GM19023 (cell line): Measurements from ENCODE around the gene MAST3.
A peak's percentile ranks its signal among the peaks of the same experiment; 100 is the strongest.

Experiments used
- ATAC-seq: cut with Tn5 transposase; IDR thresholded peaks from one replicate; pipeline ENCODE4 v1.9.1; 2021; ENCODE audit warnings: mild to moderate bottlenecking, moderate library complexity; ENCODE audit not compliant: unreplicated experiment

MAST3 gene

DNA sequence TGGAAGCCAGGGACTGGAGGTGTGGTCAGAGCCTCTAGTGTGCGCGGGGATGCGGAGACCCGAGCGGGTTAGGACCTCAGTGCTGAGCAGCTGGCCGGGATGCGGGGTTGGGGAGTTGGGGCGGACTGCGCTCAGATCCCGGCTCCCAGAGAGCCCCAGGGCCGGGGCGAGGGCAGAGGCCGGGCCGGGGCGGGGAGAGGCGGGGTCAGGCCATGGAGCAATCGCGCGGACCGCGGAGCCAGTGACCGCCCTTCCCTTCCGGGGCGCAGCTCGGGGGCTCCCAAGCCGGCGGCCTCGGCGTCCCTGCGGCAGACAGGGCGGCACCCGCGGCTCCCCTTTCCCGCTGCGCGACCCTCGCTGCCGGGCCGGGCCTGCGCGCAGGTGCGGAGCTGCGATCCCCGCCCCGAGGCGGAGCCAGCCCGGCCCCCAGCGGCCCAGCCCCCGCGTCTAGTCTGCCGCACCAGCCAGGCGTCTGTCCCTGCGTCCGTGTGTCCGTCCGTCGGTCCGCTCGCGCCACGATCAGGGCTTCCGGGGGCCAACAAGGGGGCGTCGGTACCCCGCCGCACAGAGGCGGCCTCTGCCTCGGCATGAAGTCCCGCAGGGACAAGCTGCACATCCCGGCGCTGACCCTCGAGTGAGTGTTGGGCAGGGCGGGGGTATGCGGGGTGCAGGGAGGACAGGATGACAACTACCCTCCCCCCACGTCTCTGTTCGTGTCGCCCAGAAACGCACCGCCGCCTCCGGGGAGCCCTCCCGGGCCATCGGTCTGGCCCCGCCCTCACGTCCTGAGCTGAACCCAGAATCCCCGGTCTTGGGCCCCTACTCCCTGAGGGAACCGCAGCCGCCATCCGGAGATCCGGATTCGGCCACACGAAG, 12.4 kb downstream of the MAST3 start:
- no peak for ATAC-seq

DNA sequence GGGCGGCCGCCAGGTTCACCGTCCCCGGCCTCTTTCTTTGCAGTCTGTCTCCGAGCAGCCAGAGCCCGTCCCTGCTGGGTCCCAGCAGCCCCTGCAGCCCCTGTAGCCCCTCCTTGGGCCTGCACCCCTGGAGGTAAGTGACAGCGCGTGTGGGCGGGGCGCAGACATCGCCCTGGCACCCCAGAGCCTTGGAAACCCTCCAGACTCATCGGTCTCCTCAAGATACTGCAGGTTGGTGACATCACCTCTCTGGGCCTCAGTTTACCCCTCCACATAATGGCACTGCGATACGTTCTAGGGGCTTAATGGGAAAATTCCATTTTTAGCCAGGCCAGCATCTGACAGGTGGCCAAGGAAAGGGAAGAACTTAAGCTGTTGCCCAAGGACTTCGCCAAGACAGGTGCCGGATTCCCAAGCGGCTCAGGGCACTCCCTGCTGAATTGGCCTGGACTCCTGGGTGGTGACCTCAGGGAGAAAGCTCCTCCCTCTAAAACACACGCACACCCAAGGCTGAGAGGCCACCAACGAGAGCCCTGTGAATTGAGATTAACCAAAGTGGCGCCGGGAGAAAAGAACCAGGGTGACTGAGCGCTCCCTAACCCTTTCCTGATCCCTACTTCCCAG, 13.1 kb downstream of the MAST3 start:
- no peak for ATAC-seq

DNA sequence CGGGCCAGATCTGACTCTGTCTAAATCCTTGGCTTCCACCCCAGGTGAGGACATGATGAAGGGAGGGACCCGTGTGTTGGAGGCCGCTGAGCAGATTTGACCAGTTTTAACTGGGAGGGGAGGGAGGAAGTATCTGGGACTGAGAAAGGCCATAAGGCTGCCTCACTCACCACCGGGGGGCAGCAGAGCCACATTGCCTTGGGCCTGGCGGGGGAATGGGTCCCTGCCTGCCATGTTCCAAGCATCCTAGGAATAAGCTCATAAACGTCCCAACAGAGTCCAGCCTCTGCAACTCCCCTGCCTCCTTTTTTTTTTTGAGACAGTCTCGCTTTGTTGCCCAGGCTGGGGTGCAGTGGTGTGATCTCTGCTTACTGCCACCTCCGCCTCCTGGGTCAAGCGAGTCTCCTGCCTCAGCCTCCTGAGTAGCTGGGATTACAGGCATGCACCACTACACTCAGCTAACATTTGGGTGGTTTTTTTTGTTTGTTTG, 15.5 kb downstream of the MAST3 start:
- no peak for ATAC-seq

DNA sequence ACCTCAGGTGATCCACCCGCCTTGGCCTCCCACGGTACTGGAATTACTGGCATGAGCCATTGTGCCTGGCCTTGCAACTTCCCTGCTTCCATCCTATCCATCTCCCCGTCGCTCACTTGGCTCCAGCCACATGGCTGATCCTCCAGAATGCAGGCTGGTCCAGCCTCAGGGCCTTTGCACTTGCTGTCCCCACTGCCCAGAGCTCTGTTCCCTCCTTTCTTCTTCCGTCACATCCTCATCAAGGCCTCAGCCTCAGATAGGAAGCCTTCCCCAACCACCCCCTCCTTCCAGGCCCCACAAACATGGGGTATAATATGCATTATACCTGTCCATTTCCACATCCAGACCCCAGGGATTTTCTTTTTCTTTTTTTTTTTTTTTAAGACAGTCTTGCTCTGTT, 16.2 kb downstream of the MAST3 start:
- no peak for ATAC-seq

DNA sequence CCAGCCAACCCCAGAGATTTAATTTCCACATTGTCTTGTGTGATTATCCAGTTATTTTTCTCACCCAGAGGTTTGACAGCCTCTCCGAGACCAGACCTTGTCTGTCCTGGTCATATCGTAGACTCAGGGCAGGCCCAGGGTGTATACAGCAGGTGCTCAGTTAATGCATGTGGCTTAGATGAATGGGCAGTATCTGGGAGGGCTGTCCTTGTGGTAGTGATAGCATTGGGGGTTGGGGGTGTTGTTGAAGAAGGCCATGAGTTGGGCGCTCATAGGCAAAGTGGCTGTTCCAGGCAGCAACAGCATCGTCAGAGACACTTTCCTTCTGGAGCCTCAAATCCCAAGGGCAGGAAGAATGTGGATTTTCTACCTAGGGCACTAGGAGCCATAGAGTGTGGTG, 16.9 kb downstream of the MAST3 start:
- ATAC-seq = no peak

DNA sequence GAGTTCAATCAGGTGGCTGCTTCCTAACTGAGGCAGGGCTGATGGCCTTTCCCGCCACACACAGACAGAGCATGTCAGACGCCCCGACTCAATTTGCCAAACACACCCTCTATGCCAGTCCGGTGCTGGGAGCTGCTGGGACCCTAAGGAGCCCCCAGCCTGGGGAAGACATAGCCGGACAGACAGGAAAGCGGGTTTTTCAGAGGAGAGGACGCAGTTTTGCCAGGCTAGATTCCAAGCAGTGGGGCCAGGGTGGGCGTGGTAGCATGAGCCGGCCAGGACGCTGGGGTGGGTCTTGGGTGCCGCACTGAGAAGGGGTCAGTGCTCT, 19.8 kb downstream of the MAST3 start:
- ATAC-seq = no peak

DNA sequence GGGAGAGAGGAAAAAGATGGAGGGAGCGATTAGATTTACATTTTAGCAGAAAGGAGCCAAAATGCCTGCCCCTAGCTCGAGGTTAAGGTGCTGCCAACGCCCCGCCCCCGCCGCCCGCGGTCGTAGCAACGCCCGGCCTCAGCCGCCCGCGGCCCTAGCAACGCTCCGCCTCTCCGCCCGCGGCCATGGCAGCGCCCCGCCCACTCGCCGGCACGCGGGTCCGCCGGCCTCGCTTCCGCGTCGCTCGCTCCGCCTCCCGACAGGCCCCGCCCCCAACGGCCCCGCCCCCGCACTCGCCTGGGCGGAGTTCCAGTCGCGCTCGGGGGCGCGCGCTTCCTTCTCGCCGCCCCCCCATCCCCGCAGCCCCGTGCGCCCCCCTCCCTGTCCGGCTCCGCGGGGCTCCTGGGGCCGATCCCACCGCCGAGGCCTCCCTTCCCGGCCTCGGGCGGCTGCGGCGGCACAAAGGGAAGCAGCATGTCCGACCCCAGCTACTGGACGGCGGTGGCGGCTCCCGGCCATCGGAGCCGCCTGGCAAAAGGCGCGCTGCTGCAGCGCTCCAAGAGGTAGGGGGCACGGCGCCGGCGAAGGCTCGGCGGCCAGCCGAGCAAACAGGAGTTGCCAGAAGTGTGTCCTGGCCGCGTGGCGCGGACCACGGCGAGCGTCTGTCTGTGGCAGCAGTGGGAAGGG, 20.3 kb downstream of the MAST3 start:
- peak; percentile 81 for ATAC-seq

DNA sequence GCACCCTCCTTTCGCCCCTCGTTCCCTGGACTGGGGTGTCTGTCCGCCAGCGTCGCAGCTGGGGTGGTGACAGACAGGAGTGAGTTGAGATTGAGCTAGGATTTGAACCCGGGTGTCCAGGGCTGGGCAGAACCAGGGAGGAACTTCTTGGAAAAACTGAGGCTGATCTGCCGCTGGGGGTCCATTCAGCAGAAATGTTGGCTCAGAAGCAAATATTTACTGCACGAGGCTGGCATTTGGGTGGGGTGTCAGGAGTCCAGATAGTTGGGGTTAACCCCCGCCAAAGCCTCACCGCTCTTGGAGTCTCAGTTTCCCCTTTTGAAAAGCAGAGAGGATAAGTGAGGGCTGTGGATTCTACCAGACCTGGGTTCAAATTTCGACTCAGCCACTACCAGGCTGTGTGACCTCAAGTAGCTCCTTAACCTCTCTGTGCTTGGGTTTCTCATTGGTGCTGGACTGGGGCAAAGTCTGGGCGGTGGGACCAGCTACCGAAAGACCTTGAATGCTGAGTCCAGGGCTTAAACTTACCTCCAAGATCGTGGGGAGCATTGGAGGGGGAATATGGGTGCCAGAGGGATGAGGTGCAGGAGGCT, 20.9 kb downstream of the MAST3 start:
- no peak for ATAC-seq

DNA sequence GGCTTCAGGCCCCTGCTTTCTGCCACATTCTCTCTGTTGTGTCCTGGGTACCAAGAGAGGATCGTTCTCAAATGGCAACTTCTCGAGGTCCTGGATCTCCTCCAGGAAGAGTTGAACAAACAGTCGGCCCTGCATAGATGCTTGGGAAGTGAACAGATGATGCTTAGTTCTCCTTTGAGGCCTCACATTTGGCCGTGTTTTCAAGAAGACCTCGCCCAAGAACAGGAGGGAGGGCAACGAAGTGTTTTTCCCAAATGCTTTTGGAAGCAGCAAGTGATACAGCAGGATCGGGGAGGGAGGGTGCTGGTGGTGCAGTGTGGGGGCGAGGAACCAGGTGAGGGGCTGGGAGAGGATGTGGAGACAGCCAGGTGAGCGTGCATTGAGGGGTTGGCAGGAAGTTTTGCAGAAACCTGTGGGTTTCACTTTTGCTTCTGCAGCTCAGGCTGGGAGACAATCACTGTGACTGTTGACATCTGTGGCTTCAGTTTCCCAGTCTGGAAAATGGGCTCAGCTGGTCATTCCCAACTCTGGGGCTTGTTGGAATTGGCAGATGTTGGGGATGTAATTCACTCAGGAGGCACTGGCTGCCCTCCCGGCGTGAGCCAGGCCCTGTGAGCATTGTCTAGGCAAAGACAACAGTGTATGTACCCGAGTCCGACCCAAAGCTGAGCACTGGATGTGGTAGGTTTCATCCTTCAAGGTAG, 21.6 kb downstream of the MAST3 start:
- ATAC-seq = no peak

DNA sequence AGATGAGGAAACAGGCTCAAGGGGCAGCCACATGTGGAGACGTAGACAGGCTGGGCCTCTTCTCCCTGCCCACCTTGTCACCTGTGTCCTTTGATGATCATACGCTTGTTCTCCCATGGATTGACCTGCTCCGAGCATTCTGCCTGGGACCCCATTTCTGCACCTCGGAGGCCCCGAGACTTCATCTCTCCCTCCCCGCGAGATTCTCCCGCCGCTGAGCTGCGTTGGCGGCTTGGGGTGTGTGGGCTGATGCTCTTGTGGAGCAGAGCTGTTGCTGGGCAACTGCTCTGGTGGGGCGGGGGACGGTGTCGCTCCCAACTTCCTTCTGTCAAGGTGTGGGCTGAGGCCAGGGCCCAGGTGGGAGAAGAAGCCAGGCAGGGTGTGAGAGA, 22.1 kb downstream of the MAST3 start:
- ATAC-seq = no peak

DNA sequence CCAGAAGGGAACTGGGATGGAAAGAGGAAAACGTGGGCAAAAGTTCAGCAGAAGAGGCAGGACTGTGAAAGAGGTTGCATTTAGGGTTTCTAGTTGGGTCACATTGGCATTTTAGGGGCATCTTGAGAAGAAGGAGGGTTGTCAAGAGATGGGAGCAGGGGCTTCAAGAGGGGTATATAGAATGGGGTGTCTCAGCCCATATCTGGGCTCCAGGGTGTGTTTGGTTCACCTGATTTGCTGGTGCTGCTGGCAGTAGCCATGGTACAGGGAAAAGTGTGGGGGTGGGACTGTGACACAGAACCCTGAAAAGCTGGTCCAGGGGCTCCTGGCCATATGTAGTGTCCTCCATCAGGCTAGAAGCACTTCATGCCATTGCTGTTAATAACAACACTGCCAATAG, 22.5 kb downstream of the MAST3 start:
- ATAC-seq = no peak

DNA sequence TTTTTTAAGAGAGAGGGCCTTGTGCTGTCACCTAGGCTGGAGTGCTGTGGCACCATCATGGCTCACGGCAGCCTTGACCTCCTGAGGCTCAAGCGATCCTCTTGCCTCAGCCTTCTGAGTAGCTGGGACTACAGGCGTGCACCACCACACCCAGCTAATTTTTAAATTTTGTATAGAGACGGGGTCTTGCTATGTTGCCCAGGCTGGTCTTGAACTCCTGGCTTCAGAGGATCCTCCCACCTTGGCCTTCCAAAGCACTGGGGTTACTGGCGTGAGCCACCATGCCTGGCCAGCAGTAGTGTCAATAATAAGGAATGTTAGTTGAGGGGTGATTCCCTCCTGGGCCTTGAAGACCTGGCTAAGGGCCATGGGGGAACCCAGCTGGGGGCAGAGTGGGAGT, 23.6 kb downstream of the MAST3 start:
- no peak for ATAC-seq

DNA sequence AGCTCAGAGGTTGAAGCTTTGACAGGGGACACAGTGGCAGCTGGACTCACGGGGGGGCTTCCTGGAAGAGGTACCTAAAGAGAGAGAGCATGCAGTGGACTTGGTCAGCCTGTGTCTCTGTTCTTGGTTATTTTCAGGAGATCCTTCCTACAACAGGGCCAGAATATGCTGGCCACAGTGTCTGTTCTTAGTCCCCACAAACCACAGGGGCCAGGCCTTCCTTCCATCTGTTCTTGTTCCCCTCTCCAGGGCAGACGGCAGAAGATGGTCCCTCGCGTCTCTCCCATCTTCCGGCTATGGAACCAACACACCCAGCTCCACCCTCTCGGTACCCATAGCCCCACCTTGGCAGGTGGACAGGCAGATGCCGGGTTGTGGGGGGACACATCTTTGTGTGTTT, 24.8 kb downstream of the MAST3 start:
- ATAC-seq = no peak

DNA sequence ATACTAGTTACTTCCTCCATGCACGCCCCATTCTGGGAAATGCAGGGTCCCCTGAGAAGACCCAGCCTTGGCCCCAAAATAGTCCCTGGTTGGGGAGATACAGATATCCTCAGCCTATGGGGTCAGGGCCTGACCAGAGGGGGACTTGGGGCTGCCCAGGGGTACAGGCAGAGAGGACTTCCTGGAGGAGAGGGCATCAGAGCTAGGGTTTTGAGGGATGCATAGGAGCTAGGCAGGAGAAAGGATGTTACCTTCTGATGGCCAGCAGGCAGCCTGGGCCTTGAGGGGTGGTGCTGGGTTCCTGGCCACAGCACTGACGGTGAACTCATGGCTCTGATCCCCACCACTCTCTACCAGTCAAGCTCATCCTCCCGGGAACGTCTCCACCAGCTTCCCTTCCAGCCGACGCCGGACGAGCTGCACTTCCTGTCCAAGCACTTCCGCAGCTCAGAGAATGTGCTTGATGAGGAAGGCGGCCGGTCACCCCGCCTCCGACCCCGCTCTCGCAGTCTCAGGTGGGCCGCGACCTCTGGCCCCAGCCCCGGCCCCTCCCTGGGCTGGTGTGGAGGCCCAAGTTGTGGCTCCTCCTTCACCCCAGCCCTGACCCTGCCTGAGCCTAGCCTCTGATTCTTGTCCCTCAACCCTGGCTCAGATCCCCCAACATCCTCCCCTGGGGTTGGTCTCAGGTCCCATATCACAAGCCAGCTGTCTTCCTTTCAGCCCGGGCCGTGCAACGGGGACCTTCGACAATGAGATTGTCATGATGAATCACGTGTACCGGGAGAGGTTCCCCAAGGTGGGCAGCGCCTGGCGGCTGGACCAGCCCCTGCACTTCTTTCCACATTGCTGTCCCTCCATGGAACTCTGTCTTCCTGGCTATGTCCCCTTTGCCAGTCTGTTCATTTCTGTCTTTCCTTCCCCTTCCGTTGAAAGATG, 25.6 kb downstream of the MAST3 start:
- no peak for ATAC-seq

DNA sequence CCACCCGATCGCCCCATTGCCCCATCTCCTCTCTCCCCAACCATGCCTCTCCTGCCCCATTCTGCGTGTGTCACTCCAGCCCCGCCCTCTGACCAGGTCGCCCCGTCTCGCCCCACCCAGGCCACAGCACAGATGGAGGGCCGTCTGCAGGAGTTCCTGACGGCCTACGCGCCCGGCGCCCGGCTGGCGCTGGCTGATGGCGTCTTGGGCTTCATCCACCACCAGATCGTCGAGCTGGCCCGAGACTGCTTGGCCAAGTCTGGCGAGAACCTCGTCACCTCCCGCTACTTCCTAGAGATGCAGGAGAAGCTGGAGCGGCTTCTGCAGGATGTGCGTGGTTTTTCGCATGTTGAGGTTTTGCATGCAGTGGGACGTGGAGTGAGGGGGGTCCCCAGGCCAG, 26.2 kb downstream of the MAST3 start:
- ATAC-seq = no peak

DNA sequence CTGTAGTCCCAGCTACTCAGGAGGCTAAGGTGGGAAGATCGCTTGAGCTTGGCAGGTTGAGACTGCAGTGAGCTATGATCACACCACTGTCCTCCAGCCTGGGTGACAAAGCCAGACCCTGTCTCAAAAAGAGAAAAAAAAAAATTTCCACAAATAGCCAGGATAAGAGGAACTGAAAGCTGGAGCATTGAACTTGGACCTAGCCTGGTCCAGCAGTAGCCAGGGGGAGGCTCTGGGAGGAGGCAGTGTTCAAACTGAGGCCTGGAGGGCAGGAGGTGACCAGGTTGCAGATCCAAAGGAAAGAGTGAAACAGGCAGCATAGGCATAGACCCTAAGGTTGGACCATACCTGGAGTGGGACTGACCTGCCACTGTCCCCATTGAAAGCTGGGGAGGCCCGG, 28.5 kb downstream of the MAST3 start:
- ATAC-seq = no peak

DNA sequence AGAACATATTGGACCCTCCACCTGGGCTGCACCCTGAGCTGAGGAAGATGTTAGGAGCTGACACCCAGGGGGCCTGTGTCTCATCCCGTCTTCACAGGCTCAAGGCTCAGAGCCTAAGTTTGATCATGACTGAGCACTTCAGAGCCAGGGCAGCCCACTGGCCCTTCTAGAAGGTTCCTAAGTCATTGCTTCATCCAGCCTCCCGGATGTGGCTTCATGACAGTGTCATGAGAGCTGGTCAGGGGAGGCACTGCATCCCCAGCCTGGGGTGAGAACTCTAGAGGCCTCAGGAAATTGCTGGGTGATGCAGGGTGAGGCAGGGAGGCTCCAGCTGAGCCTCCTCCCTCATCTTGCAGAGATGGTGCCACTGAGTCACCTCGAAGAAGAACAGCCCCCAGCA, 30.5 kb downstream of the MAST3 start:
- no peak for ATAC-seq

DNA sequence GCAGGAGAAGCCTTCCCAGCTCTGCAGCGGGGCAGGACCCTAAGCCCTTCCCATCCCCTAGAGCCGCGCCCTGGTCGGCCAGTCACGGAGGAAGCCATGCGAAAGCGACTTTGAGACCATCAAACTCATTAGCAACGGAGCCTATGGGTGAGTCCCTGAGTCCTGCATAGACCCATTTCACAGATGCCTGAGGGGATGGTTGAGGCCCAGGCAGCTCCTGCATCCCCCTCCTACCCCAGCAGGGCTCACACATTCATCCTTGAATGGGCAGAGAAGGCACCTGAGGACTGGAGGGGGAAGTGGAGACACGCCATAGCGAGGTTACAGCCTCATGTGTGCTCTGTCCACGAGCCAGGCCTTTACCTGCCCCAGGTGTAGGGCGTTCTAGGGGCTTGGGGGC, 31.2 kb downstream of the MAST3 start:
- no peak for ATAC-seq

DNA sequence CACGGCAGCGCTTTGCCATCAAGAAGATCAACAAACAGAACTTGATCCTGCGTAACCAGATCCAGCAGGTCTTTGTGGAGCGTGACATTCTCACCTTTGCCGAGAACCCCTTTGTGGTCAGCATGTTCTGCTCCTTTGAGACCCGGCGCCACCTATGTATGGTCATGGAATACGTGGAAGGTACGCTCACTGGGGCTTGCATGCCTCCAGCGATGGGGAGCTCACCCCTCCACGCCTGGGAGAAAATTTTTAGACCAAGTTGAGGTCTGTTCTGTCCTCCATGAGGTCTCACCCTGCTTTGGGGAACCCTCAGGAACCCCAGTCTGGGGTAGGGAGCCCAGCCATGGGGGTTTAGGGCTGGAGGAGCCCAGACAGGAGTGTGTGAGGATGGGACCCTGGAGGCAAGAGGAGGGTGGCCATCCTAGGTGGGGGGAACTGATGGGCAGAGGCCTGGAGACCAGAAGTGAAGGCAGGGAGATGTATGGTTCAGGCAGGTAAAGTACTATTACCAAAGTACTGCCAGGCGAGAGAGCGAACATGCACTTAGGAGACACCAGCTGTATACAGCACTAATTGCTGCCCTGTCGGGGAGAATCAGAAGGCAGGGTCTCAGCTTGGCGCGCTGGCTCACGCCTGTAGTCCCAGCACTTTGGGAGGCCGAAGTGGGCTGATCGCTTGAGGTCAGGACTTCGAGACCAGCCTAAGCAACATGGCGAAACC, 33.1 kb downstream of the MAST3 start:
- no peak for ATAC-seq
